Vagina (tissue), 2 donors: ENCODE measurements around the gene TBC1D23. TPM values are rescaled to one million over a fixed set of nuclear protein-coding genes. Genes with fewer than 3 reads are reported as not detected.

Source experiments
- DNase-seq, 2 donors: peaks; one replicate each; pipeline ENCODE4 v3.0.0-alpha.2; 2017; ENCODE audit errors: extremely low spot score in 2 of 2
- H3K27ac ChIP-seq: fragments of 200-600 bp; sonication (generic); one replicate; pipeline ENCODE4 v1.5.1; 2019
- H3K27me3 ChIP-seq: fragments of 200-600 bp; sonication (generic); one replicate; pipeline ENCODE4 v1.5.1; 2019
- H3K36me3 ChIP-seq, 2 donors: fragments of 200-600 bp; sonication (generic); one replicate each; pipeline ENCODE4 v1.5.1; 2017 to 2019
- H3K4me1 ChIP-seq: fragments of 200-600 bp; sonication (generic); one replicate; pipeline ENCODE4 v1.5.1; 2019
- H3K4me3 ChIP-seq, 2 donors: fragments of 200-600 bp; sonication (generic); 1 replicate in 1 of 2; 2 replicates in 1 of 2; pipeline ENCODE4 v1.5.1; 2016 to 2019
- H3K9me3 ChIP-seq: fragments of 200-600 bp; sonication (generic); one replicate; pipeline ENCODE4 v1.5.1; 2019
- POLR2A ChIP-seq, 2 donors: fragments of 450-650 bp; IDR thresholded peaks; one replicate each; pipeline ENCODE4 v1.6.1; 2017; ENCODE audit warnings: antibody characterized with exemption in 2 of 2, mild to moderate bottlenecking in 2 of 2, moderate library complexity in 2 of 2
- POLR2AphosphoS5 ChIP-seq, 2 donors: sonication (generic); formaldehyde crosslinking; IDR thresholded peaks; one replicate each; pipeline ENCODE4 v1.9.0; 2017; ENCODE audit warnings: antibody characterized with exemption in 2 of 2, mild to moderate bottlenecking in 2 of 2, low read depth in 1 of 2; ENCODE audit not compliant: insufficient read depth in 1 of 2
- intact Hi-C: fragments of 100-400 bp; cut with DNase I; formaldehyde crosslinking; loops from one replicate; pipeline ENCODE4 v1.15.1; 2023
- total RNA-seq: library from RNA; depleted of rRNA; stranded (reverse); fragments of >200 nt; gene quantifications from one replicate; pipeline ENCODE4 v1.2.3, GENCODE V29; 2016
- TF ChIP-seq, protein P1 (sequence below), 3 experiments: fragments of 450-650 bp in 2 of 3; fragments of 200-600 bp in 1 of 3; sonication (generic) in 1 of 3; IDR thresholded peaks; one replicate each; pipeline ENCODE4 v1.5.1; 2017 to 2019; ENCODE audit warnings: antibody characterized with exemption in 3 of 3, mild to moderate bottlenecking in 2 of 3, moderate library complexity in 2 of 3

The TBC1D23 gene
- 56.5 TPM for total RNA-seq

DNA sequence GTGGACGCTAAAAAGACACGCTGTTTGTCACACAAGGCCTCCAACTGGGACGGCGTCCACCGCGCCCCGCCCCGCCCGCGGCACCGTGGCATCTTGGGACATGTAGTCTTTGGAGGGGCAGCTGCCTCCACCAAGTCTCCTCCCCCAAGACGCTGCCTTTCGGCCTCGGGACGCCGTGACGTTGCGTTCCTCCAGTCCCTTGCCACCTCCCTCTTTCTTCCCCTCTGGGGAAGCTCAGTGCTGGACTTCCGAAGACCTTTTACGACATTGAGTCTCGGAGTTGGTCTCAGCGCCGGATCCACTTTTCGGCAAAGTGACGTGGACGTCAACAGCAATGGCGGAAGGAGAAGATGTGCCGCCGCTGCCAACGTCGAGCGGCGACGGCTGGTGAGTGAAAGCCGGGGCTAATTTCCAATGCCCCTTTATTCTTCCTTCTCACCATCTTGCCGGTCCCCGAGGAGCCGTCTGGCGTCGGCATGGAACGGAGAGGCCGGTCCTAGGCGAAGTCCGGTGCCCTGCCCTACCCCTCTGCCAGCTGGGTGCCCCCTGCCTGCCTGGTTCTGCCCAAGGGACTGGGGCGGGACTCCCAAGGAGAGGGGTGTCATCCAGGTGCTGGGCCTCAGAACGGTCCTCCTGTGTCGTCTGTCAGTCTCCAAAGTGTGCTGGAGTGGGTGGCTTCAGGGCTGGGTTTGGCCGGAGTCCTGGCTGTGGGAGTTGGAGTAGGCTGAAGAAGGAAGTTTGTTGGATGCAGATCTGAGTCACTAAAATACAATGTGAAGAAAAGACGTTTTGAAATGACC, at the start of gene TBC1D23:
Gene TBC1D23 (plus strand): TSS at position 308 of the 800 bp plus-strand sequence. CDS start 27 bp downstream, at position 335.
- peak within 1 kb of the TSS; percentile 87 to 94 for H3K4me3 ChIP-seq
- peak; percentile 97 to 98 for TF ChIP-seq POLR2AphosphoS5 (IDR thresholded peaks at IDR 0.05; ENCODE audit: insufficient read depth in 1 of 2, low read depth in 1 of 2)
- peak in 1 of 2 donors; percentile 82 for TF ChIP-seq POLR2A (IDR thresholded peaks at IDR 0.05)
- TF ChIP-seq, protein P1, sequence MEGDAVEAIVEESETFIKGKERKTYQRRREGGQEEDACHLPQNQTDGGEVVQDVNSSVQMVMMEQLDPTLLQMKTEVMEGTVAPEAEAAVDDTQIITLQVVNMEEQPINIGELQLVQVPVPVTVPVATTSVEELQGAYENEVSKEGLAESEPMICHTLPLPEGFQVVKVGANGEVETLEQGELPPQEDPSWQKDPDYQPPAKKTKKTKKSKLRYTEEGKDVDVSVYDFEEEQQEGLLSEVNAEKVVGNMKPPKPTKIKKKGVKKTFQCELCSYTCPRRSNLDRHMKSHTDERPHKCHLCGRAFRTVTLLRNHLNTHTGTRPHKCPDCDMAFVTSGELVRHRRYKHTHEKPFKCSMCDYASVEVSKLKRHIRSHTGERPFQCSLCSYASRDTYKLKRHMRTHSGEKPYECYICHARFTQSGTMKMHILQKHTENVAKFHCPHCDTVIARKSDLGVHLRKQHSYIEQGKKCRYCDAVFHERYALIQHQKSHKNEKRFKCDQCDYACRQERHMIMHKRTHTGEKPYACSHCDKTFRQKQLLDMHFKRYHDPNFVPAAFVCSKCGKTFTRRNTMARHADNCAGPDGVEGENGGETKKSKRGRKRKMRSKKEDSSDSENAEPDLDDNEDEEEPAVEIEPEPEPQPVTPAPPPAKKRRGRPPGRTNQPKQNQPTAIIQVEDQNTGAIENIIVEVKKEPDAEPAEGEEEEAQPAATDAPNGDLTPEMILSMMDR (IDR thresholded peaks at IDR 0.05) = no peak
- no peaks in the 10 kb centered on the region for H3K36me3 ChIP-seq
- H3K4me1 ChIP-seq = peaks cover 63% of the 10 kb centered on the region
- H3K27ac ChIP-seq = peak within 1 kb of the TSS; percentile 98
- no peaks in the 10 kb centered on the region for H3K27me3 ChIP-seq
- no peaks in the 10 kb centered on the region for H3K9me3 ChIP-seq
- intact Hi-C loops = no loop called here
- DNase-seq = peak; percentile 99 to 100

DNA sequence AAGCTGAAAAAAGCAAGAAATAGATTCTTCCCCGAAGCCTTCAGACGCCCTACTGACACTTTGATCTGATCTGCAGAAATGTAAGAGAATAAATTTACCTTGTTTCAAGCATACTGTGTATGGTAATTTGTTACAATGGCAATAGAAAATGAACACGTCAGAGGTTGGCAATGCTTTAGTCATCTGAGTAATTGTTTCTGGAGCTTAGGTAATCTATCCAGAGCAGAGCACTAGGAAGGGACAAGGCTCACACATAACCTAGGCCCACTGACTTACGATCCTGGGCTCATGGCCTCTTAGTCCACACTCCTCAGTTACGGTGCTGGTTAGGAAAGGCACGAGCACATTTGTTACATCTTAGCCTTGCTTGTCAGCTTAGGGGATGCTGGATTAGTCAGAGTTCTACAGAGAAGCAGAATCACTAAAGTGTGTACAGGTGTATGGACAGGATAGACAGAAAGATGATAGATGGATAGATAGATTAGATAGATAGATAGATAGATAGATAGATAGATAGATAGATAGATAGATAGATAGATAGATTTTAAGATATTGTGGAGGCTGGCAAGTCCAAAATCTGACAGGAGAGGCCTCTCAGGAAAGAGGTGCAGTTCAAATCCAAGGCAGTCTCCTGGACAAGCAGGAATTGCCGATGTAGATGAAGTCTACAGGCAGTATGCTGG, 46.8 kb upstream of the TBC1D23 start:
- intact Hi-C loops = no loop called here
- Histone ChIP-seq H3K9me3 (no peaks in the 10 kb centered on the region), H3K27ac (no peak overlapping the region), H3K4me3 (no peak overlapping the region), H3K27me3 (no peaks in the 10 kb centered on the region), H3K36me3 (no peaks in the 10 kb centered on the region), H3K4me1 (peaks cover 23% of the 10 kb centered on the region)
- DNase-seq = no peak
- TF ChIP-seq POLR2AphosphoS5 (IDR thresholded peaks at IDR 0.05; ENCODE audit: insufficient read depth in 1 of 2, low read depth in 1 of 2) (no peak), POLR2A (IDR thresholded peaks at IDR 0.05) (no peak)
- TF ChIP-seq, protein P1 (IDR thresholded peaks at IDR 0.05) = no peak

DNA sequence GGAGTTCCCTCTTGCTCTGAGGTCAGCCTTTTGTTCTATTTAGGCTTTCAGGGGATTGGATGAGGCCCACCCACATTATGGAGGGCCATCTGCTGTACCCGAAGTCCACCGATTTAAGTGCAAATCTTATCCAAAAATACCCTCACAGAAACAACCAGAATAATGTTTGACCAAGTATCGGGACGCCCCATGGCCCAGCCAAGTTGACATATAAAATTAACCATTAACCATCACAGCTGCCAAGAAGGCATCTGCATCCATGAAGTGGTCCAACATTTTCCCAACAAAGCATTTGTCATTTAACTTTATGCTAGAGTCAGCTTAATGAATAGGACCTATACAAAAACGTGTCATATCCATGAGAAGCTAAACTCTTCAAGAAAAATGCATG, 46.2 kb upstream of the TBC1D23 start:
- H3K36me3 ChIP-seq = no peaks in the 10 kb centered on the region
- H3K27me3 ChIP-seq = no peaks in the 10 kb centered on the region
- TF ChIP-seq POLR2AphosphoS5 (IDR thresholded peaks at IDR 0.05; ENCODE audit: insufficient read depth in 1 of 2, low read depth in 1 of 2) = no peak
- TF ChIP-seq, protein P1 (IDR thresholded peaks at IDR 0.05) = no peak
- no peak for TF ChIP-seq POLR2A (IDR thresholded peaks at IDR 0.05)
- peaks cover 23% of the 10 kb centered on the region for H3K4me1 ChIP-seq
- intact Hi-C loops = no loop called here
- H3K4me3 ChIP-seq = no peak overlapping the region
- H3K27ac ChIP-seq = no peak overlapping the region
- no peaks in the 10 kb centered on the region for H3K9me3 ChIP-seq
- DNase-seq = no peak

DNA sequence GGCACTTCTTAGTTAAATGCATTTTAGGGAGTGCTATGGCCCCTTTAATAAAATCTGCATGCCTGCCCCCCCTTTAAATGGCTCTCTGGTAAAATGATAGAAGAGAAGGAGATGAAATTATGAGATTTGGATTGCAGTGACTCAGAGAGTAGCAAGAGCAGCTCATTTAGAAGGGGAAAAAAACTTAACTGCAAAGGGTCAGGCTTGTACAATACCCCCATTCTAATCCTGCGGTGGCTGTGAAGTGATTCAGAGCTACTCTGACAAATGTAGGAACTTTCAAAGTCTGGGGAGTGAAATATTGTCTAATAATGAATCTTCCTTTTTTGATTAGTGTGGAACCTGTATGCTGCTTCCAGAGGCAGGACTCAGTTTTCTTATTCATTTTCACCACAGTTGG, 44.1 kb upstream of the TBC1D23 start:
- Histone ChIP-seq H3K4me3 (no peak overlapping the region), H3K27ac (no peak overlapping the region), H3K27me3 (no peaks in the 10 kb centered on the region), H3K9me3 (no peaks in the 10 kb centered on the region), H3K36me3 (no peaks in the 10 kb centered on the region), H3K4me1 (peaks cover 2% of the 10 kb centered on the region)
- intact Hi-C loops = no loop called here
- no peak for TF ChIP-seq POLR2AphosphoS5 (IDR thresholded peaks at IDR 0.05; ENCODE audit: insufficient read depth in 1 of 2, low read depth in 1 of 2)
- TF ChIP-seq POLR2A (IDR thresholded peaks at IDR 0.05) = no peak
- DNase-seq = no peak

DNA sequence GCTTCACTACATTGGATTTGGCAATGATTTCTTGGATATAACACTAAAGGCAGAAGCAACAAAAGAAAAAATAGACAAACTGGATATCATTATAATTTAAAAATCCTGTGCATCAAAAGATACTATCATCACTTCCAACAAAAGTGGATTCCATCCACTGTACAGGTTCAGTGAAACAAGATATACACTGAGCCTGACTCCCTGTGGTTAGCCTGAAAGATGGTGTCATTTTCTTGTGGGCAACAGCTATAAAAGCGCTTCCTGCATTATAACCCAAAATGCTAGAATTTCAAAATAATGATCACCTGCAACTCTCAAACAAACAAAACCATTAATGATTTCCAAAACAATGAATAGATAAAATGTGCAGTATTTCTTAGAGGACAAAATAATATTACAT, 39.6 kb upstream of the TBC1D23 start:
- H3K4me1 ChIP-seq = no peaks in the 10 kb centered on the region
- no peak overlapping the region for H3K27ac ChIP-seq
- no peaks in the 10 kb centered on the region for H3K36me3 ChIP-seq
- intact Hi-C loops = no loop called here
- no peak overlapping the region for H3K4me3 ChIP-seq
- no peaks in the 10 kb centered on the region for H3K27me3 ChIP-seq
- H3K9me3 ChIP-seq = no peaks in the 10 kb centered on the region
- TF ChIP-seq POLR2AphosphoS5 (IDR thresholded peaks at IDR 0.05; ENCODE audit: insufficient read depth in 1 of 2, low read depth in 1 of 2) = no peak
- TF ChIP-seq, protein P1 (IDR thresholded peaks at IDR 0.05) = no peak
- no peak for TF ChIP-seq POLR2A (IDR thresholded peaks at IDR 0.05)
- no peak for DNase-seq
